Activated naive CD4-positive, alpha-beta T cell treated with anti-CD3 and anti-CD28 coated beads, Interleukin-2, amount 50 U/mL, for 24 hours (primary cell): ENCODE data around the gene PI4KA.
A peak's percentile ranks its signal among the peaks of the same experiment; 100 is the strongest.

Source experiments
- H3K27ac Mint-ChIP-seq: one replicate; pipeline ENCODE4 v1.8.0; 2021; ENCODE audit warnings: mild to moderate bottlenecking, mixed read lengths
- H3K27me3 Mint-ChIP-seq: one replicate; pipeline ENCODE4 v1.8.0; 2021; ENCODE audit warnings: mixed read lengths
- H3K36me3 Mint-ChIP-seq: one replicate; pipeline ENCODE4 v1.8.0; 2021; ENCODE audit warnings: mixed read lengths
- H3K4me1 Mint-ChIP-seq: one replicate; pipeline ENCODE4 v1.8.0; 2021; ENCODE audit warnings: mixed read lengths
- H3K4me3 Mint-ChIP-seq: one replicate; pipeline ENCODE4 v1.8.0; 2021; ENCODE audit warnings: mild to moderate bottlenecking, mixed read lengths
- H3K9me3 Mint-ChIP-seq: one replicate; pipeline ENCODE4 v1.8.0; 2021; ENCODE audit warnings: mixed read lengths

The PI4KA gene

DNA sequence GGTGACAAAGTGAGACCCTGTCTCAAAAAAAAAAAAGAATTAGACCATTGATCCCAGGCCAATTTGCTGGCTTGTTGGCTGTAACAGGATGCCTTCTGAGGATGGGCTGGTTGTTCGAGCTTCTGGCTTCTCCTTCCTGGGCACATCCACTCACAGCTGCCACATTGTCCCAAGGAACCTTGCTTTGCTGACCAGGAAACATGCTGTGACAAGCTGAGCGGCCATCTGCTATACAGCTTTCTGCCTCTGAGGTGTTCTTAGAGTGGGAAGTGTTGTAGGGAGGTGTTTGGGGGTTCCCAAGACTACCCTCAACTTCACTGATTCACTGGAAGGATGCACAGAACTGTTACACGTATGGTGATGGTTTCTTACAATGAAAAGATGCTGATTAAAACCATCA lies 6.7 kb upstream of the PI4KA start:
- Mint-ChIP-seq H3K27me3 (no peaks in the 10 kb centered on the region), H3K4me1 (peaks cover 37% of the 10 kb centered on the region), H3K36me3 (peaks cover 4% of the 10 kb centered on the region), H3K9me3 (no peaks in the 10 kb centered on the region), H3K4me3 (no peak overlapping the region), H3K27ac (no peak overlapping the region)

DNA sequence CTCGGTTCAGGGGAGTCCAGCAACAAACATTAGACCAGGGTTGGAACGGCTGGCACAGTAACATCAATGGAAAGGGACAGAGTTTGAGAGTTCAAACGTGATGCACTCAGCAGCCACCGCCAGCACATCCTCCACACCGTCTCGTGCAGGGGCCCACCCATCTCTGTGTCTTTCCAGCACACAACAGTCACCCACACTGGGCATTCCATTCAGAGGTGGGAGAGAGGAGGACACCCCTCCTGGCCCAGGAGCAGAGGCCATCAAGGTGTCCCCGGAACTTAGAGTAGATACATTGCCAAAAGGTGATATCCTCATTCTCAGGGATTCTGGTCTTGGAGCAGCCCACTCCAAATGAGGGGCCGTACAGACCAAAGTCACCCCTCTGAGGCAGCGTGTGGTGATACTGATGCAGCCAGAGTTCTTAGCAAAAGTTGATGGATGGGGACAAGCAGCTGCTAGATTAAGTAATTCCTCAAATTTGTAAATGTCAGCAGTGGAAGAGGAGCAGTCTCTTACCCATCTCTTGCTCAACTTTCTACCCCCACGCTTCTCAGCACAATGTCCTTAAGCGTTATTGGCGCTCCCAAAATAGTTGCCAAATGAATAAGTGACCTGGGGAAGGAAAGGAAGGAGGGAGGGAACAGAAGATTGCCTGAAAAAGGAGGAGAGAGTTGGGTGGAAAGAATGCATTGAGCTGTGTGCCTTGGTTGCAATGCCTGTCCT lies 5.7 kb upstream of the PI4KA start:
- Mint-ChIP-seq H3K9me3 (no peaks in the 10 kb centered on the region), H3K4me3 (no peak overlapping the region), H3K36me3 (peaks cover 4% of the 10 kb centered on the region), H3K27me3 (no peaks in the 10 kb centered on the region), H3K4me1 (peaks cover 44% of the 10 kb centered on the region), H3K27ac (no peak overlapping the region)

DNA sequence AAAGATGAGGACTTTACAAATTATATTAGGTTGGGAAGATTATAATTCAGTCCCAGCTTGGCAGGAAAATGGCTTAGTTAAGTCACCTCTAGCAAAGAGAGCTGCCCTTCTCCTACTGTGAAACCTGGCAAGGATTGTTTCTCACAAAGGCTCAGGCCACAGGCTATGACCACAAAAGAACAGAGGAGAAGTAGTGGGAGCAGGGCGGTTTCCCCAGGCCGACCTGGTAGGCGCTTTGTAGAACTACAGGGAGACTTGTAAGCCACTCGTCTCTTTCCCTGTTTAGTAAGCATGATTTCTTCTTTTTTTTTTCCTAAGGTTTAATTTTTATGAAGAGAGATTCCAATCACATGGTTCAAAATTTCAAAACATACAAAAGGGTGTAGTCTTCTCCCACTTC lies 4.8 kb upstream of the PI4KA start:
- peaks cover under 1% of the 10 kb centered on the region for H3K36me3 Mint-ChIP-seq
- no peak overlapping the region for H3K4me3 Mint-ChIP-seq
- H3K4me1 Mint-ChIP-seq = peaks cover 45% of the 10 kb centered on the region
- no peak overlapping the region for H3K27ac Mint-ChIP-seq
- no peaks in the 10 kb centered on the region for H3K9me3 Mint-ChIP-seq
- H3K27me3 Mint-ChIP-seq = no peaks in the 10 kb centered on the region

- H3K36me3 Mint-ChIP-seq = no peaks in the 10 kb centered on the region
- peaks cover 47% of the 10 kb centered on the region for H3K4me1 Mint-ChIP-seq
- no peaks in the 10 kb centered on the region for H3K27me3 Mint-ChIP-seq
- H3K27ac Mint-ChIP-seq = no peak overlapping the region
- no peak overlapping the region for H3K4me3 Mint-ChIP-seq
- no peaks in the 10 kb centered on the region for H3K9me3 Mint-ChIP-seq
Measured at GRCh38 chr22:20862540-20862939, 3.9 kb upstream of the PI4KA start.

DNA sequence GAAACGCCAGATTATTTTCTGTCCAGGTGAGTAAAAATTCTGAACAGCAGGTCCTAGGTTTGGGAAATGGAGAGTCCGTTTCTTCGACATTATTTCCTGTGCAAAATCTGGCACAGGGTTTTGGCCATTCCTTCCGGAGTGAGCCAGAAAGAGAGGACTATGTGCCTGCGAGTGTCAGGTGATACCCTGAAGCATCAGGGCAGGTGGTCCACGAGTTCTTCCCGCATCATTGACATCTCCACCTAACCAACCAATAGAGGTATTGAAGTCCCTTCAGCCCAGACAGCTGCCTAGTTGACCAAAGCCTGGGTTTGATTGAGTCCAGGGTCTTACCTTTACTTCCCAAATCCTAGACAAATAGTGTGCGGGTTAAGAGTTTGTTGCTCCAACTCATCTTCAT lies 1.0 kb upstream of the PI4KA start:
- H3K9me3 Mint-ChIP-seq = no peaks in the 10 kb centered on the region
- H3K36me3 Mint-ChIP-seq = no peaks in the 10 kb centered on the region
- peaks cover 52% of the 10 kb centered on the region for H3K4me1 Mint-ChIP-seq
- H3K4me3 Mint-ChIP-seq = peak overlapping the region; percentile 82
- no peak overlapping the region for H3K27ac Mint-ChIP-seq
- H3K27me3 Mint-ChIP-seq = no peaks in the 10 kb centered on the region

- peak overlapping the region; percentile 86 for H3K27ac Mint-ChIP-seq
- peaks cover 2% of the 10 kb centered on the region for H3K36me3 Mint-ChIP-seq
- H3K27me3 Mint-ChIP-seq = no peaks in the 10 kb centered on the region
- H3K4me1 Mint-ChIP-seq = peaks cover 48% of the 10 kb centered on the region
- H3K4me3 Mint-ChIP-seq = peak overlapping the region; percentile 94
- no peaks in the 10 kb centered on the region for H3K9me3 Mint-ChIP-seq
Measured at GRCh38 chr22:20857838-20858614, 585 bp downstream of the PI4KA start.

DNA sequence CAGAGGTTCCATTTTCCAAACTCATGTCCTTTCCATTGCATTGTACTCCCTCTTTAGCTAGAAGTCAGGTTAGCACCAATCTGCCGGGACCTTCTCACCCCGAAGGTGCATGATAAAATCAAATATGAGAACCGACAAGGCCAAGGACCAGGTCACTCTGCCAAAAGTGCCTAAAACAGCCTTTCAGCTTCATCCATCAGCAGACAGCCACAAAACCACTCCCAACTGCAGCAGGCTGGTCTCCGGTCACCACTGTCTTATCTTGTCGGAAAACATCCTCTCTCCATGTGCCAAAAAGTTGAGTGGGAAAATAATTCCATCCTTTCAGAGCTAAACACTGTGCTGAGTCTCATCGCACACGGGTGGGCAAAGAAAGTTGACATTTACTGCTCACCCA lies 1.4 kb downstream of the PI4KA start:
- peaks cover 52% of the 10 kb centered on the region for H3K4me1 Mint-ChIP-seq
- H3K9me3 Mint-ChIP-seq = no peaks in the 10 kb centered on the region
- H3K27me3 Mint-ChIP-seq = no peaks in the 10 kb centered on the region
- H3K4me3 Mint-ChIP-seq = peak overlapping the region; percentile 94
- H3K27ac Mint-ChIP-seq = no peak overlapping the region
- H3K36me3 Mint-ChIP-seq = peaks cover 3% of the 10 kb centered on the region

GRCh38 chr22:20853236-20853660 lies 5.4 kb downstream of the PI4KA start:
- Mint-ChIP-seq H3K36me3 (peaks cover 3% of the 10 kb centered on the region), H3K27me3 (no peaks in the 10 kb centered on the region), H3K27ac (peak overlapping the region; percentile 88), H3K4me1 (peaks cover 59% of the 10 kb centered on the region), H3K9me3 (no peaks in the 10 kb centered on the region), H3K4me3 (no peak overlapping the region)

DNA sequence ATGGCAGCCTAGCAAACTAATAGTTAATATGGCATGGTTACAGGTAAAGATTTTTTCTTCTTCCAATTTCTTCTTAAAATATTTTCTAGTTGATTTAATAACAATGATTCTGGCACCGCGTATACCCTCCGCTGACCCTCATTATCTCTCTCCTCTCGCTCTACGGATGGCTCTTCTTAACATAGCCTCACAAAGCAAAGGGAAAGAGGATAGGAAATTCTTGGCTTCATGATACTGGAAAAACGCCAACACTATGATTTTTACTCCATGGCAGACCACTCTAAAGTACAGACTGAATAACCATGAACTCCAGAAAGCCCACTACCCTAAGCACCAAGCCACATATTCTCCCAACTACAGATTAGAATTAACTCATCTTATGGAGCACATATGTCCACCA lies 6.1 kb downstream of the PI4KA start:
- no peaks in the 10 kb centered on the region for H3K9me3 Mint-ChIP-seq
- H3K4me1 Mint-ChIP-seq = peaks cover 60% of the 10 kb centered on the region
- H3K27ac Mint-ChIP-seq = no peak overlapping the region
- no peak overlapping the region for H3K4me3 Mint-ChIP-seq
- H3K27me3 Mint-ChIP-seq = no peaks in the 10 kb centered on the region
- H3K36me3 Mint-ChIP-seq = peaks cover 3% of the 10 kb centered on the region

- H3K4me3 Mint-ChIP-seq = no peak overlapping the region
- H3K27ac Mint-ChIP-seq = no peak overlapping the region
- H3K4me1 Mint-ChIP-seq = peaks cover 57% of the 10 kb centered on the region
- H3K36me3 Mint-ChIP-seq = peaks cover 3% of the 10 kb centered on the region
- no peaks in the 10 kb centered on the region for H3K9me3 Mint-ChIP-seq
- H3K27me3 Mint-ChIP-seq = no peaks in the 10 kb centered on the region
Measured at GRCh38 chr22:20852076-20852475, 6.5 kb downstream of the PI4KA start.

GRCh38 chr22:20847318-20847822 lies 11.2 kb downstream of the PI4KA start:
- Mint-ChIP-seq H3K36me3 (no peaks in the 10 kb centered on the region), H3K27ac (no peak overlapping the region), H3K4me1 (peaks cover 55% of the 10 kb centered on the region), H3K27me3 (no peaks in the 10 kb centered on the region), H3K4me3 (no peak overlapping the region), H3K9me3 (no peaks in the 10 kb centered on the region)

DNA sequence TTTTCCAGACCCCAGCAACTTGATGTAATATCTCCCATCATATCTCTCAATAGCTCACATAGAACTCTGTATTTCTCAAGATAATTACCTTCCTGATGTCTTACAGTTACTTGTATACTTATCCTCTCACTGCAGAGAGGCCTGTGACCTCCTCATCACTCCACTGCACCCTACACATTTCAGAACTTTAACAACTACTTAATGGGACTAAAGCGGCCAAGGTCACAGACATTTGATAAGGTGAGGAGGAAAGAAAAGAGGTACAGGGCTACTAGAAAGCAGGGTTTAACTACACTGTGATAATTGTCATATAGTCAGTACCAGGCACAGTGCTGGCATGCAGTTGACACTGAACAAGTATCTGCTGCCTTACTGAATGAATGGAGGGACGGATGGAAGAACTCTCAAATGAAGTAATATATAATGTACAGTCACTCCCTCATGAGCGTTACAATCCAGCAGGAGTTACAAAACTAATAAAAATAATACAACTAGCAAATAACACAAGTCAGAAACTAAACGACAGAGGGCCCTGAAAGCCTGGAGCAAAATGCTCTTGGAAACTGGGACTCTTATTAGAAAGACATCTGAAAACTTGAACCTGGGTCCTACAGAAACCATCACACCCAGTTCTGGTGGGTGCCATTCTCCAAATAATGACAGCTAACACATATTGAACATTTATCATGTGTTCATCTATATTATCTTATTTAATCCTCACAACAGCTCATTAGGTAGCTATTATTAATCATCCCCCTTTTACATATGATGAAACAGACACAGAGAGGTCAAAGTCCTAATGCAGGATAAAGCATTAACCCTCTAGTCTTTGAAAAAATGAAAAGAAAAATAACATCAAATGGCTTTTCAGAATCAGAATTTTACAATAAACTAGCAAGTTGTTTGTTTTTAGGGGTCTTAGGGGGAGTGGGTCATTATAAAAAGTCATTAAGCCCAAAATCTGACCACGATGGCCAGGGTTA lies 14.3 kb downstream of the PI4KA start:
- H3K27me3 Mint-ChIP-seq = no peaks in the 10 kb centered on the region
- H3K27ac Mint-ChIP-seq = peak overlapping the region; percentile 30
- H3K4me1 Mint-ChIP-seq = peaks cover 72% of the 10 kb centered on the region
- H3K36me3 Mint-ChIP-seq = peaks cover 2% of the 10 kb centered on the region
- H3K9me3 Mint-ChIP-seq = no peaks in the 10 kb centered on the region
- H3K4me3 Mint-ChIP-seq = no peak overlapping the region

DNA sequence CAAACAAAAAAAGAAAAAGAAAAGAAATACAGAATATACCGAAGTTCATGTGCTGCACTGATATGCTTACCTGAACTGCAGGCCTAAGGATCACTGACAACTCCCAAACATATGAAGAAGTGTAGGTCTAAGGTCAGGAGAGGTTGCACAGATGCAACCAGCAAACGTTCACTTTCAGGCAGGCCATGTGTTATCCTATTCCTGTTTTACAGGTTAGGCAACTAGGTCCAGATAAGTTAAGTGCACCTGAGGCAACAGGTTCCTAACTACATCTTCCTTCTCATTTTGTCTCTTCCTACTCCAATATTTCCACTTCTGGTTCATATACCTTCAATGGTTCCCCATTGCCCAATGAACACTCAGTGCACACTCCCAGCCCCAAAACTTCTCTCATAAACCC lies 15.1 kb downstream of the PI4KA start:
- no peak overlapping the region for H3K4me3 Mint-ChIP-seq
- no peaks in the 10 kb centered on the region for H3K9me3 Mint-ChIP-seq
- peaks cover 67% of the 10 kb centered on the region for H3K4me1 Mint-ChIP-seq
- H3K27me3 Mint-ChIP-seq = no peaks in the 10 kb centered on the region
- H3K27ac Mint-ChIP-seq = no peak overlapping the region
- peaks cover 2% of the 10 kb centered on the region for H3K36me3 Mint-ChIP-seq

DNA sequence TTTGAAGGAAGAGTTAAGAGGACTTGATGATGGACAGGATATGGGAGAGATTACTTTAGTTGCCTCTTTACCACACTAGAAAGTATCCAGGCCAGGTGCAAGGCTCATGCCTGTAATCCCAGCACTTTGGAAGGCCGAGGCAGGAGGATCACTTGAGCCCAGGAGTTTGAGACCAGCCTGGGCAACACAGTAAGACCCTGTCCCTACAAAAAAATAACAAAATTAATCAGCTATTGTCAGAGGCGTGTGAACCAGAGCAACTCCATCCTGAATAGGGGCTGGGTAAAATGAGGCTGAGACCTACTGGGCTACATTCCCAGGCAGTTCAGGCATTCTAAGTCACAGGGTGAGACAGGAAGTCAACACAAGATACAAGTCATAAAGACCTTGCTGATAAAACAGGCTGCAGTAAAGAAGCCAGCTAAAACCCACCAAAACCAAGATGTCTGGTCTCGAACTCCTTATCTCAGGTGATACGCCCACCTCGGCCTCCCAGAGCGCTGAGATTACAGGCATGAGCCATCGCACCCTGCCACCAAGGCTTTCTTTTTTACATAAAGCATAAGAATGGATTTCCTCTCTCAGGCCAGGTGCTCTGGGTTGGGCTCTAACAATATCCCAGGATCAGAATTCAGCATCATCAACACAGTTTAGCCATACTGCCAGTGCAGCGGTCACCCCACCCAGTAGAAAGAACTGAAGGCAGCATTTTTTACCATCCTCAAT lies 17.8 kb downstream of the PI4KA start:
- no peaks in the 10 kb centered on the region for H3K27me3 Mint-ChIP-seq
- H3K27ac Mint-ChIP-seq = no peak overlapping the region
- peaks cover 7% of the 10 kb centered on the region for H3K36me3 Mint-ChIP-seq
- no peaks in the 10 kb centered on the region for H3K9me3 Mint-ChIP-seq
- peak overlapping the region; percentile 64 for H3K4me3 Mint-ChIP-seq
- peaks cover 62% of the 10 kb centered on the region for H3K4me1 Mint-ChIP-seq
